CD4-positive, alpha-beta T cell treated with Interleukin-17A for 4 hours (primary cell): Measurements from ENCODE around the gene RAMACL.
"Not testable (repeated sequence)": the region's sequence is repeated elsewhere in the genome, so short reads cannot be mapped to it uniquely, and the experiment has no call there.

Experiments used
- DNase-seq: peaks from one replicate; pipeline ENCODE4 v3.0.0-alpha.2; 2020; ENCODE audit warnings: mixed read lengths

RAMACL gene

GRCh38 chr6:166553563-166554271 is 32.8 kb downstream of the RAMACL start:
- DNase-seq = no peak

DNA sequence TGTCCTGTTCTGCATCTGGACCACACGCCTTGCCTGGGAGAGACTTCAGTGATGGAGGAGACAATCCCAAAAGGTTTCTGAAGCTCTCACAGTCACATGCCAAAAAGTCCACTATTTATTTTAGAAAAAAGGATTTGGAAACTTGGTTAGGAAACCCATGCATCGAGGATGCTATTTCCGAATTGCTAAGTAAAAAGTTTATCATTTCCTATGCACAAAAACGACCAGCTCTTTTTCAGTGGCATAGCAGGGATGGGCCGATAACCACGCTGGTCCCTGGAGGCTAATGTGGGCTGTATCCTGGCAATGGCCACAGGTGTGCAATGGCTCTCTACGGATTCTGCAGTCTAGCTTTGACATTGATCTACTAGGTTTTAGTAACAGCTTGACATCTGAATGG is 33.9 kb downstream of the RAMACL start:
- no peak for DNase-seq

- DNase-seq = no peak
Observed at GRCh38 chr6:166551754-166552495, 34.6 kb downstream of the RAMACL start.

- DNase-seq = no peak
Observed at GRCh38 chr6:166546653-166547052, 39.8 kb downstream of the RAMACL start.

DNA sequence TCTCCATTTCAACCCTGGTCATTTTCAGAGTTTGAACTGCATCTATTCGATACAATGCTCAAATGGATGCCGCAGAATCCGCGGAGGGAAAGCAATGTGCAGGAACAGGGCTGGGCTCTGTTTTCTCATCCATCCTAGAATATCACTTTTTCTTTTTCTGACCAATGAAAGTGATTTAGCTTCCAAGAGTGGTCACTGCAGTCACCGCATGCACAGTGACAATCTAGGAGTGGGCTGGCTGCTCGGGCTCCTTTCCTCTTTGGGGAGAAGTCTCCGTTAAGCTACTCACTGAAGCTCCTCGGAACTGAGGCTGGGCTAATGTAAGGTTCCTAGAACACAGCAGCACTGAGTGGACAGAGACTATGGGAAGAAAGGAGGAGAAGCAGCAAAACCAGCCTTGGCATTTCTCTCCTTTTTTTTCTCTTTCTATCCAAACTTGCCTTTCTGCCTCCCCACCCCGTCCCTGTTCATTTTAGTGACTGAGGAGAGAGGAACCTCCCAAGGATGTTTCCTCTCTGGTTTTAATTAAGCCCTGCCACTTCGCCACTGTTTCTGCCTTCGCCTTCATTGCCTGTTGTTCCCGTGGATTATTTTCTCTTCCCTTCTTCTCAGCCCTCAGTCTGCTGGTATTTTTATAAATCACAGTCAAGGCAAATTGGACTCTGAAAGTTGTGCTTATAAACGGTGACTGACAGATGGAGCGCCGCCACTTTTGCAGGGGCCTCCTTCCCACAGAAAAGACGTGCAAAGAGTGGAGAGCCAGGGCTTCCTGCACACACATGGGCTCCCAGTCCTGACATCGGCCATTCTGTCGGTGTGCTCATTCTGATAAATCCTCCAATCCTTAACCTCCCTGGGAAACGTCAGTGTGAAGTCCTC is 41.1 kb downstream of the RAMACL start:
- DNase-seq = no peak

- no peak for DNase-seq
Observed at GRCh38 chr6:166544296-166544605, 42.2 kb downstream of the RAMACL start.

DNA sequence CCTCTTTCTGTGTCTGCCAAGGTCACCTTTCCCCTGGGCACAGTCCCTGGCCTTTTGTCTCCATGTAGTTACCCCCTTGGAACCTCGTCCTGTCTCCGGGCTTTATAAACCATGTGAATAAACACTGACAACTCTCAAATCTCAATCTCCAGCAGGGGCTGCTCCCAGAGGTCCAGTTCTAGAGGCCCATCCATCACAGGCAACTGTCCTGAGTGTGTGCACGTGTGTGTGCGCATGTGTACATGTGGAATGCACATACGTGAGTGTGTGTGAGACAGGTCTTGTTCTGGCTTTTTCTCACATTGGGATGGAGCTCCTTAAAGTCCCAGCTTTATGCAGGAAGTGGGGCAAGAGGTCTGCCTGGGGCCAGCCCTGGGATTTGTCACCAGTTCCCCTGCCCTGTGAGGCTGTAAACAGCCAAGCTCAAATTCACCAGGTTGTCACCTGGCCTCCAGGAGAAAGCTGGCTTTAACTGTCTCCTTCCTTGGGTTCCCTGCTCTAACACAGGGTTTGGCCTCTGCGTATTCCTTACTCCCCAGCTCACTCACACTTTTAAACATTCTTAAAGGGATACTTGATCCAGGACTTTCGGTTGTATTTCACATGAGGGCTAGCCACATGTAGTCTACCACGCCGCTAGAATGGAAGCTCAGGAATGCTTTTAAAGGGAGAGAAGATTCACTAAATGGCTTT is 42.7 kb downstream of the RAMACL start:
- DNase-seq = no peak

GRCh38 chr6:166542580-166542912 is 43.9 kb downstream of the RAMACL start:
- DNase-seq = no peak

DNA sequence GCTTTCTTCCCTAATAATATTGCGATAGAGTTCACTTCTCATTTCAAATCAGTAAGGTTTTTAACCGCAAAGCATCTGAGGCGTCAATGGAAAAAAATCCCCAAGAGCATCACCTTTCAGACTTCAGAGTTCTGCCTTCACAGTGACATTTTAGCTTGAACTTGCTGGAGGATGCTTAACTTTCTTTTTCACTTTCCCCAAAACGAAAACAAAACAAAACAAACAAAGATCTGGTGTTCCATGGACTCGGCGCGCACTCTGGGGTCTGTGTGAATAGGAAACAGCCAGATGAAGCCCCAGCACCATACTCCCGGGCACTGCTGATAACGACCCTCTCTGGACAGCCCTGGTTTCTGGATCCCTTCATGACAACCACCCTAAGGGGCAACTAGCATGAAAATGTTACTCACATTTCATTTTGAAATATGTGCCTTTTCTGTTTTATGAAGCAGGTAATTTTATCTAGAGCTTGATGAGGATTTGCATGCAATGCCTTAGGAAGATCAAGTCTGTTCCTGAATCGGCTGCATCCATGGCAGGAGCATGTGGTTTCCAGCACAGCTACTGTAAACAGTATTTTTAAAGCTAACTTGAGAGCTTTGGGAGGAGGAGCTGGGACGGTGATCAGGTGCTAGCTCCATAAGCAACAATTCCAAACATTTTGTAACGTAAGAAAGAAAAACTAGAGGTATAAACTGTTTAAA is 44.5 kb downstream of the RAMACL start:
- DNase-seq = peak; percentile 16

GRCh38 chr6:166541366-166541765 is 45.1 kb downstream of the RAMACL start:
- DNase-seq = peak; percentile 7

GRCh38 chr6:166540631-166541331 is 45.7 kb downstream of the RAMACL start:
- peak; percentile 75 for DNase-seq

GRCh38 chr6:166539543-166539942 is 46.9 kb downstream of the RAMACL start:
- no peak for DNase-seq

DNA sequence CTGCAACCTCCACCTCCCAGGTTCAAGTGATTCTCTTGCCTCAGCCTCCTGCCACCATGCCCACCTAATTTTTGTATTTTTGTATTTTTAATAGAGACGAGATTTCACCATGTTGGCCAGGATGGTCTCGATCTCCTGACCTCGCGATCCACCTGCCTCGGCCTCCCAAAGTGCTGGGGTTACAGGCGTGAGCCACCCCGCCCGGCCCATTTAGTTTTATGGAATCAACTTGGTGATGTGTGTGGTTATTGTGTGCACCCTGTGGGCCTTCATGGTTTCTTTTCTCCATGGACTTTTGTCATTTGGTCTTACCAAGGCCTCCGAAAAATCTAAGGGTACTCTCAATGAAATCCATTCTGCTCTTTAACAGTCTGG is 47.5 kb downstream of the RAMACL start:
- DNase-seq = not testable (repeated sequence)

- no peak for DNase-seq
Observed at GRCh38 chr6:166538297-166539010, 48.0 kb downstream of the RAMACL start.

- DNase-seq = no peak
Observed at GRCh38 chr6:166534658-166535406, 51.6 kb downstream of the RAMACL start.

DNA sequence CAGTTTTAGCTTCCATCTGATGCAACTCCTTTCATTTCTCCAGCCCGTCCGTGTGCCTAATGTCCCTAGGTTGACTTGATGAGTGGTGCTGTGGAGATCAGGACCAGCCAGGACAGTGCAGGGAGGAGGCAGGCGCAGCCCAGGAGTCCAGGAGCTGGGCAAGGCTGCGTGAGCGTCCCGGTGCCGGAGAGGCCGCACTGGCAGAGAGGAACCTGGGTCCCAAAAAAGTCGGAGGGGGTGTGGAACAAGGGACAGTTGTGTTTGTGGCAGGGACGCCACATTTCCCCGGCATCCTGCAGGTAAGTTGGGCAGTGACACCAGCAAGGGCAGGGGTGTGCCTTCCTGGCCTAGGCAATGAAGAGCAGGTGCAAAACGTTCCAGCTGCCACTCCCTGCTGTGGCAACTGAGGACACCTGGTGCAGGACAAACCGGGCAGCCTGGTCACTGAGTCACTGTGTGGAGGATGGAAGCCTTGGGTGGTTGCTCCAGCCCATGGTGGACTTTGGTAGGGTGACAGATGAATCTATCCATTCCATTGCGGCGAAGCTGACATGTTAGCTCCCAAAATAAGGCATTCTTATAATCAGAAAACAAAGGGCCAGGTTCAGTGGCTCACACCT is 53.2 kb downstream of the RAMACL start:
- no peak for DNase-seq
